ENCODE measurements around the gene CMTM7.

The CMTM7 gene

GRCh38 chr3:32492684-32493436 is 101.2 kb downstream of the CMTM7 start:
- no peak for DNase-seq (ENCODE audit: extremely low read depth, low read depth)
- TF ChIP-seq, protein P1, sequence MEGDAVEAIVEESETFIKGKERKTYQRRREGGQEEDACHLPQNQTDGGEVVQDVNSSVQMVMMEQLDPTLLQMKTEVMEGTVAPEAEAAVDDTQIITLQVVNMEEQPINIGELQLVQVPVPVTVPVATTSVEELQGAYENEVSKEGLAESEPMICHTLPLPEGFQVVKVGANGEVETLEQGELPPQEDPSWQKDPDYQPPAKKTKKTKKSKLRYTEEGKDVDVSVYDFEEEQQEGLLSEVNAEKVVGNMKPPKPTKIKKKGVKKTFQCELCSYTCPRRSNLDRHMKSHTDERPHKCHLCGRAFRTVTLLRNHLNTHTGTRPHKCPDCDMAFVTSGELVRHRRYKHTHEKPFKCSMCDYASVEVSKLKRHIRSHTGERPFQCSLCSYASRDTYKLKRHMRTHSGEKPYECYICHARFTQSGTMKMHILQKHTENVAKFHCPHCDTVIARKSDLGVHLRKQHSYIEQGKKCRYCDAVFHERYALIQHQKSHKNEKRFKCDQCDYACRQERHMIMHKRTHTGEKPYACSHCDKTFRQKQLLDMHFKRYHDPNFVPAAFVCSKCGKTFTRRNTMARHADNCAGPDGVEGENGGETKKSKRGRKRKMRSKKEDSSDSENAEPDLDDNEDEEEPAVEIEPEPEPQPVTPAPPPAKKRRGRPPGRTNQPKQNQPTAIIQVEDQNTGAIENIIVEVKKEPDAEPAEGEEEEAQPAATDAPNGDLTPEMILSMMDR (IDR thresholded peaks at IDR 0.05; ENCODE audit: low read depth, low read length), result no peak

- TF ChIP-seq, protein P1 (IDR thresholded peaks at IDR 0.05; ENCODE audit: low read depth, low read length), result no peak
- no peak for DNase-seq (ENCODE audit: extremely low read depth, low read depth)
Observed at GRCh38 chr3:32493437-32494414, 102.1 kb downstream of the CMTM7 start.

DNA sequence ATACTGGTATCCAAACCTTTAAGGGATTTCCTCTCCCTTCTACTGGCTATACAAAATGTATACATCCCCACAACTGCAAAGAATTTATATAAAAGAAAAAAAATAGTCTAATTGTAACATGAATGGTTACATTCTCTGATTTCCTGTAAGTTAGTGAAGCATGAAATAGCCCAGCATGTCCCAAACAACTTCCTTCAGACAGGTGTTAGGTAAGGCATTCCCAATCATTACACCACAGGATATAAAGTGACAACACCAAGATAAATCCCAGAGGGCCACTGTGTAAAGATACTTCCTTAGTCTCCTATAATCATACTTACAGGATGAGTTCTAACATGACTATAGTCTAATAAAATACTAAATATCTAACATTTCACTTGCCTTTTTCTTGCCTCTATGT is 103.4 kb downstream of the CMTM7 start:
- TF ChIP-seq, protein P1 (IDR thresholded peaks at IDR 0.05; ENCODE audit: low read depth, low read length), result no peak
- DNase-seq (ENCODE audit: extremely low read depth, low read depth), result no peak

GRCh38 chr3:32495609-32496008 is 104.0 kb downstream of the CMTM7 start:
- TF ChIP-seq, protein P1 (IDR thresholded peaks at IDR 0.05; ENCODE audit: low read depth, low read length), result no peak
- no peak for DNase-seq (ENCODE audit: extremely low read depth, low read depth)

DNA sequence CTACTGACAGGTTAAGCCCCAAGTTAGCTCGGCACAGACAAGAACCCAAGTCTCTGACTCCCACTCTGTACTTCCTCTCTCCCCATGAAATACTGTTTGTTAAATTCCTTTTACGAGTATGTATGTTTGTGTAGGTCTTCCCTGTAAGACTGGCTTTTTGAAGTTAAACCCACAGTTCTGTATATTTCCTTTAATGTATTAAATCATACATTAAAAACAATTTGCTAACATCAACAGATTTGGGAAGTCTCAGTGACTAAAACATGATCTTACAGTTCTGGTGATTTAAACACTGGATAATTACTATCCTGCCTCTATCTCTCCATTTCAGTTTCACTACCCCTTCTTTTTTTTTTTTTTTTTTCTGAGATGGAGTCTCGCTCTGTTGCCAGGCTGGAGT is 106.6 kb downstream of the CMTM7 start:
- DNase-seq (ENCODE audit: extremely low read depth, low read depth), result no peak
- TF ChIP-seq, protein P1 (IDR thresholded peaks at IDR 0.05; ENCODE audit: low read depth, low read length), result no peak

- DNase-seq (ENCODE audit: extremely low read depth, low read depth), result no peak
- TF ChIP-seq, protein P1 (IDR thresholded peaks at IDR 0.05; ENCODE audit: low read depth, low read length), result no peak
Observed at GRCh38 chr3:32498992-32499391, 107.3 kb downstream of the CMTM7 start.

- no peak for DNase-seq (ENCODE audit: extremely low read depth, low read depth)
- TF ChIP-seq, protein P1 (IDR thresholded peaks at IDR 0.05; ENCODE audit: low read depth, low read length), result no peak
Observed at GRCh38 chr3:32499585-32499984, 107.9 kb downstream of the CMTM7 start.

Measured in AG09319 (cell line).